ENCODE measurements around the gene PIEZO1. TPM values are rescaled to one million over a fixed set of nuclear protein-coding genes. Genes with fewer than 3 reads are reported as not detected.

PIEZO1 gene
- total RNA-seq, 1 experiment from 2014 or later: 81.1 TPM

- DNase-seq (ENCODE audit: low read depth): no peak
- in situ Hi-C loops (cut with HindIII; ENCODE audit: low pct_unique_long_range_greater_than_20kb, low sequenced_read_pairs): no loop called here
Measured at GRCh38 chr16:88734361-88734728, 50.7 kb downstream of the PIEZO1 start.

GRCh38 chr16:88733630-88734360 is 51.2 kb downstream of the PIEZO1 start:
- in situ Hi-C loops (cut with HindIII; ENCODE audit: low pct_unique_long_range_greater_than_20kb, low sequenced_read_pairs): no loop called here

GRCh38 chr16:88732961-88733294 is 52.1 kb downstream of the PIEZO1 start:
- in situ Hi-C loops (cut with HindIII; ENCODE audit: low pct_unique_long_range_greater_than_20kb, low sequenced_read_pairs): no loop called here
- no peak for DNase-seq (ENCODE audit: low read depth)

More at GRCh38 chr16:88733630-88734360, 51.2 kb downstream of the PIEZO1 start:
- DNase-seq (ENCODE audit: low read depth): no peak

GRCh38 chr16:88732172-88732960 is 52.7 kb downstream of the PIEZO1 start:
- in situ Hi-C loops (cut with HindIII; ENCODE audit: low pct_unique_long_range_greater_than_20kb, low sequenced_read_pairs): no loop called here
- DNase-seq (ENCODE audit: low read depth): no peak

- peak; percentile 43 for DNase-seq (ENCODE audit: low read depth)
- in situ Hi-C loops (cut with HindIII; ENCODE audit: low pct_unique_long_range_greater_than_20kb, low sequenced_read_pairs): no loop called here
Measured at GRCh38 chr16:88731699-88732098, 53.3 kb downstream of the PIEZO1 start.

- no peak for DNase-seq (ENCODE audit: low read depth)
- in situ Hi-C loops (cut with HindIII; ENCODE audit: low pct_unique_long_range_greater_than_20kb, low sequenced_read_pairs): no loop called here
Measured at GRCh38 chr16:88730632-88731607, 54.1 kb downstream of the PIEZO1 start.

GRCh38 chr16:88727871-88728270 is 57.1 kb downstream of the PIEZO1 start:
- DNase-seq (ENCODE audit: low read depth): no peak
- in situ Hi-C loops (cut with HindIII; ENCODE audit: low pct_unique_long_range_greater_than_20kb, low sequenced_read_pairs): no loop called here

GRCh38 chr16:88726981-88727380 is 58.0 kb downstream of the PIEZO1 start:
- DNase-seq (ENCODE audit: low read depth): no peak
- in situ Hi-C loops (cut with HindIII; ENCODE audit: low pct_unique_long_range_greater_than_20kb, low sequenced_read_pairs): no loop called here

- no peak for DNase-seq (ENCODE audit: low read depth)
- in situ Hi-C loops (cut with HindIII; ENCODE audit: low pct_unique_long_range_greater_than_20kb, low sequenced_read_pairs): no loop called here
Measured at GRCh38 chr16:88726408-88726749, 58.6 kb downstream of the PIEZO1 start.

- in situ Hi-C loops (cut with HindIII; ENCODE audit: low pct_unique_long_range_greater_than_20kb, low sequenced_read_pairs): no loop called here
- DNase-seq (ENCODE audit: low read depth): no peak
Measured at GRCh38 chr16:88725609-88726407, 59.2 kb downstream of the PIEZO1 start.

GRCh38 chr16:88724855-88725555 is 60.0 kb downstream of the PIEZO1 start:
- in situ Hi-C loops (cut with HindIII; ENCODE audit: low pct_unique_long_range_greater_than_20kb, low sequenced_read_pairs): no loop called here

GRCh38 chr16:88723911-88724310 is 61.1 kb downstream of the PIEZO1 start:
- in situ Hi-C loops (cut with HindIII; ENCODE audit: low pct_unique_long_range_greater_than_20kb, low sequenced_read_pairs): no loop called here
- DNase-seq (ENCODE audit: low read depth): no peak

More at GRCh38 chr16:88724855-88725555, 60.0 kb downstream of the PIEZO1 start:
- DNase-seq (ENCODE audit: low read depth): no peak

- DNase-seq (ENCODE audit: low read depth): no peak
- in situ Hi-C loops (cut with HindIII; ENCODE audit: low pct_unique_long_range_greater_than_20kb, low sequenced_read_pairs): no loop called here
Measured at GRCh38 chr16:88723507-88723887, 61.5 kb downstream of the PIEZO1 start.

- DNase-seq (ENCODE audit: low read depth): no peak
- in situ Hi-C loops (cut with HindIII; ENCODE audit: low pct_unique_long_range_greater_than_20kb, low sequenced_read_pairs): no loop called here
Measured at GRCh38 chr16:88722784-88723506, 62.1 kb downstream of the PIEZO1 start.

- DNase-seq (ENCODE audit: low read depth): no peak
- in situ Hi-C loops (cut with HindIII; ENCODE audit: low pct_unique_long_range_greater_than_20kb, low sequenced_read_pairs): no loop called here
Measured at GRCh38 chr16:88721815-88722755, 62.9 kb downstream of the PIEZO1 start.

GRCh38 chr16:88721236-88721635 is 63.8 kb downstream of the PIEZO1 start:
- in situ Hi-C loops (cut with HindIII; ENCODE audit: low pct_unique_long_range_greater_than_20kb, low sequenced_read_pairs): no loop called here
- no peak for DNase-seq (ENCODE audit: low read depth)
